Measurements from ENCODE around the gene AIF1L.

- TF ChIP-seq CTCF (conservative IDR thresholded peaks at IDR 0.05; ENCODE audit: low read depth, low read length) (no peak), EZH2phosphoT487 (IDR thresholded peaks at IDR 0.05; ENCODE audit: borderline replicate concordance, low read length) (no peak)
Measured at GRCh38 chr9:131094015-131094414, 2.3 kb upstream of the AIF1L start.

All from PC-3 (cell line).